Neural cell (in vitro differentiated cells): ENCODE results near the gene DTWD1. TPM values are rescaled to one million over a fixed set of nuclear protein-coding genes. Genes with fewer than 3 reads are reported as not detected.
"Not testable (repeated sequence)": the region's sequence is repeated elsewhere in the genome, so short reads cannot be mapped to it uniquely, and the experiment has no call there.

Experiments
- H2AFZ ChIP-seq: fragments of 200-600, 300-800 bp; sonication (generic), shearing (Covaris generic); 2 replicates; pipeline ENCODE4 v1.6.0; 2014; ENCODE audit warnings: low read depth, mild to moderate bottlenecking, antibody characterized with exemption, low read length, moderate library complexity
- H3F3A ChIP-seq: fragments of 200-600 bp; shearing (Covaris generic); 2 replicates; pipeline ENCODE4 v1.6.1; 2016; ENCODE audit warnings: mild to moderate bottlenecking, moderate library complexity, mixed read lengths, antibody characterized with exemption, low read length; ENCODE audit not compliant: insufficient read depth, poor library complexity, severe bottlenecking
- H3K27ac ChIP-seq: fragments of 200-600, 300-800 bp; sonication (generic), shearing (Covaris generic); 2 replicates; pipeline ENCODE4 v1.5.1; 2014; ENCODE audit warnings: mild to moderate bottlenecking, low read length, moderate library complexity
- H3K27me3 ChIP-seq: fragments of 300-800, 200-600 bp; sonication (generic), shearing (Covaris generic); 2 replicates; pipeline ENCODE4 v1.6.0; 2014; ENCODE audit warnings: mild to moderate bottlenecking, low read depth, low read length, moderate library complexity; ENCODE audit not compliant: insufficient read depth
- H3K36me3 ChIP-seq: fragments of 300-800, 200-600 bp; sonication (generic), shearing (Covaris generic); 2 replicates; pipeline ENCODE4 v1.5.1; 2014; ENCODE audit warnings: mild to moderate bottlenecking, antibody characterized with exemption, low read length, moderate library complexity; ENCODE audit not compliant: insufficient read depth
- H3K4me2 ChIP-seq: fragments of 300-800, 200-600 bp; sonication (generic), shearing (Covaris generic); 2 replicates; pipeline ENCODE4 v1.6.0; 2014; ENCODE audit warnings: mild to moderate bottlenecking, low read length
- H3K4me3 ChIP-seq: fragments of 300-800, 200-600 bp; sonication (generic), shearing (Covaris generic); 2 replicates; pipeline ENCODE4 v1.5.1; 2014; ENCODE audit warnings: mild to moderate bottlenecking, low read length, moderate library complexity
- H3K79me2 ChIP-seq: fragments of 200-600 bp; shearing (Covaris generic); replicated peaks from 2 replicates; pipeline ENCODE4 v1.6.0; 2014; ENCODE audit warnings: mild to moderate bottlenecking, low read length, moderate library complexity; ENCODE audit not compliant: insufficient read depth
- H3K9ac ChIP-seq: fragments of 300-800, 200-600 bp; sonication (generic), shearing (Covaris generic); 2 replicates; pipeline ENCODE4 v1.6.1; 2016; ENCODE audit warnings: mild to moderate bottlenecking, low read length, mixed read lengths
- H3K9me2 ChIP-seq: fragments of 200-600 bp; shearing (Covaris generic); 2 replicates; pipeline ENCODE4 v1.6.1; 2016; ENCODE audit warnings: mild to moderate bottlenecking, low read length, mixed read lengths; ENCODE audit not compliant: insufficient read depth
- H3K9me3 ChIP-seq: fragments of 200-600, 300-800 bp; sonication (generic), shearing (Covaris generic); 2 replicates; pipeline ENCODE4 v1.6.1; 2016; ENCODE audit warnings: mild to moderate bottlenecking, mixed run types, low read length, moderate library complexity, mixed read lengths
- H4K20me1 ChIP-seq: fragments of 200-600 bp; shearing (Covaris generic); 2 replicates; pipeline ENCODE4 v1.6.1; 2016; ENCODE audit warnings: mild to moderate bottlenecking, mixed run types; ENCODE audit not compliant: insufficient read depth
- EP300 ChIP-seq: fragments of 450-650 bp; conservative IDR thresholded peaks from 2 replicates; pipeline ENCODE4 v1.6.1; 2014; ENCODE audit warnings: antibody characterized with exemption, mild to moderate bottlenecking, moderate library complexity; ENCODE audit not compliant: poor library complexity, severe bottlenecking
- EZH2 ChIP-seq: fragments of 200-600, 300-800 bp; shearing (Covaris generic), sonication (generic); IDR thresholded peaks from 2 replicates; pipeline ENCODE4 v1.6.1; 2014; ENCODE audit warnings: antibody characterized with exemption, low read length, borderline replicate concordance, mild to moderate bottlenecking; ENCODE audit not compliant: insufficient read depth, poor library complexity, severe bottlenecking
- MXI1 ChIP-seq: fragments of 450-650 bp; conservative IDR thresholded peaks from 2 replicates; pipeline ENCODE4 v1.6.1; 2014; ENCODE audit warnings: antibody characterized with exemption, mild to moderate bottlenecking; ENCODE audit not compliant: poor library complexity, severe bottlenecking
- POLR2AphosphoS5 ChIP-seq: IDR thresholded peaks from 2 replicates; pipeline ENCODE4 v1.6.1; 2012
- RAD21 ChIP-seq: fragments of 450-650 bp; conservative IDR thresholded peaks from 2 replicates; pipeline ENCODE4 v1.6.1; 2014; ENCODE audit warnings: antibody characterized with exemption, mild to moderate bottlenecking, moderate library complexity
- SMC3 ChIP-seq: fragments of 450-650 bp; conservative IDR thresholded peaks from 2 replicates; pipeline ENCODE4 v1.6.1; 2014; ENCODE audit warnings: antibody characterized with exemption, mild to moderate bottlenecking, moderate library complexity; ENCODE audit not compliant: poor library complexity
- TAF1 ChIP-seq: IDR thresholded peaks from 2 replicates; pipeline ENCODE4 v1.6.1; 2012; ENCODE audit warnings: low read depth
- polyA plus RNA-seq: library from polyadenylated mRNA; depleted of rRNA; stranded (reverse); fragments of >200 nt; gene quantifications from 2 replicates; pipeline ENCODE4 v1.2.3, GENCODE V29; 2014
- TF ChIP-seq, protein P1 (sequence below): fragments of 450-650 bp; IDR thresholded peaks from 2 replicates; pipeline ENCODE4 v1.5.1; 2014; ENCODE audit warnings: antibody characterized with exemption, mild to moderate bottlenecking, moderate library complexity; ENCODE audit not compliant: poor library complexity, severe bottlenecking
- TF ChIP-seq, protein P2 (sequence below): IDR thresholded peaks from 2 replicates; pipeline ENCODE4 v1.6.1; 2012; ENCODE audit warnings: borderline replicate concordance

Gene DTWD1
- polyA plus RNA-seq, 1 donor from 2014 or later, result 16.5 TPM

DNA sequence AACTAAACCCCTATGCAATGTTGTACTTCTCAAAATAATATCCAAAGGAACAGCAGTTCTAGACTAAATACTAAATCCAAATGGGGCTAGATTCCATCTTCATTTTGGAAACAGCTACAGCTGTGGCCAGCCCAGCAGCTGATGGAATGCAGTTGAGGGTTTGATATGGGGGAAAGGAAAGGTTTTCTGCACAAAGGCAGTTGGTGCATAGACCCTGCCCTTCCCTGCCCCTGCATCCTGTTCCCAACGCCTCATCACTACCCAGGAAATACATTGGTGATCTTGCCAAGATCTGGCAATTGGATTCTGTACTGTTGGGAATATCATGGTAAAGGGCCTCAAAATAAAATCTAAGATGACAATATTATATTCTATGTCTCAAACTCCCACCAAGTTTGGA lies 43.9 kb downstream of the DTWD1 start:
- TF ChIP-seq, protein P1, sequence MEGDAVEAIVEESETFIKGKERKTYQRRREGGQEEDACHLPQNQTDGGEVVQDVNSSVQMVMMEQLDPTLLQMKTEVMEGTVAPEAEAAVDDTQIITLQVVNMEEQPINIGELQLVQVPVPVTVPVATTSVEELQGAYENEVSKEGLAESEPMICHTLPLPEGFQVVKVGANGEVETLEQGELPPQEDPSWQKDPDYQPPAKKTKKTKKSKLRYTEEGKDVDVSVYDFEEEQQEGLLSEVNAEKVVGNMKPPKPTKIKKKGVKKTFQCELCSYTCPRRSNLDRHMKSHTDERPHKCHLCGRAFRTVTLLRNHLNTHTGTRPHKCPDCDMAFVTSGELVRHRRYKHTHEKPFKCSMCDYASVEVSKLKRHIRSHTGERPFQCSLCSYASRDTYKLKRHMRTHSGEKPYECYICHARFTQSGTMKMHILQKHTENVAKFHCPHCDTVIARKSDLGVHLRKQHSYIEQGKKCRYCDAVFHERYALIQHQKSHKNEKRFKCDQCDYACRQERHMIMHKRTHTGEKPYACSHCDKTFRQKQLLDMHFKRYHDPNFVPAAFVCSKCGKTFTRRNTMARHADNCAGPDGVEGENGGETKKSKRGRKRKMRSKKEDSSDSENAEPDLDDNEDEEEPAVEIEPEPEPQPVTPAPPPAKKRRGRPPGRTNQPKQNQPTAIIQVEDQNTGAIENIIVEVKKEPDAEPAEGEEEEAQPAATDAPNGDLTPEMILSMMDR, result no peak
- TF ChIP-seq SMC3 (no peak), TAF1 (no peak), EZH2 (no peak), EP300 (no peak), POLR2AphosphoS5 (no peak), MXI1 (no peak), RAD21 (no peak)
- TF ChIP-seq, protein P2, sequence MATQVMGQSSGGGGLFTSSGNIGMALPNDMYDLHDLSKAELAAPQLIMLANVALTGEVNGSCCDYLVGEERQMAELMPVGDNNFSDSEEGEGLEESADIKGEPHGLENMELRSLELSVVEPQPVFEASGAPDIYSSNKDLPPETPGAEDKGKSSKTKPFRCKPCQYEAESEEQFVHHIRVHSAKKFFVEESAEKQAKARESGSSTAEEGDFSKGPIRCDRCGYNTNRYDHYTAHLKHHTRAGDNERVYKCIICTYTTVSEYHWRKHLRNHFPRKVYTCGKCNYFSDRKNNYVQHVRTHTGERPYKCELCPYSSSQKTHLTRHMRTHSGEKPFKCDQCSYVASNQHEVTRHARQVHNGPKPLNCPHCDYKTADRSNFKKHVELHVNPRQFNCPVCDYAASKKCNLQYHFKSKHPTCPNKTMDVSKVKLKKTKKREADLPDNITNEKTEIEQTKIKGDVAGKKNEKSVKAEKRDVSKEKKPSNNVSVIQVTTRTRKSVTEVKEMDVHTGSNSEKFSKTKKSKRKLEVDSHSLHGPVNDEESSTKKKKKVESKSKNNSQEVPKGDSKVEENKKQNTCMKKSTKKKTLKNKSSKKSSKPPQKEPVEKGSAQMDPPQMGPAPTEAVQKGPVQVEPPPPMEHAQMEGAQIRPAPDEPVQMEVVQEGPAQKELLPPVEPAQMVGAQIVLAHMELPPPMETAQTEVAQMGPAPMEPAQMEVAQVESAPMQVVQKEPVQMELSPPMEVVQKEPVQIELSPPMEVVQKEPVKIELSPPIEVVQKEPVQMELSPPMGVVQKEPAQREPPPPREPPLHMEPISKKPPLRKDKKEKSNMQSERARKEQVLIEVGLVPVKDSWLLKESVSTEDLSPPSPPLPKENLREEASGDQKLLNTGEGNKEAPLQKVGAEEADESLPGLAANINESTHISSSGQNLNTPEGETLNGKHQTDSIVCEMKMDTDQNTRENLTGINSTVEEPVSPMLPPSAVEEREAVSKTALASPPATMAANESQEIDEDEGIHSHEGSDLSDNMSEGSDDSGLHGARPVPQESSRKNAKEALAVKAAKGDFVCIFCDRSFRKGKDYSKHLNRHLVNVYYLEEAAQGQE, result no peak

DNA sequence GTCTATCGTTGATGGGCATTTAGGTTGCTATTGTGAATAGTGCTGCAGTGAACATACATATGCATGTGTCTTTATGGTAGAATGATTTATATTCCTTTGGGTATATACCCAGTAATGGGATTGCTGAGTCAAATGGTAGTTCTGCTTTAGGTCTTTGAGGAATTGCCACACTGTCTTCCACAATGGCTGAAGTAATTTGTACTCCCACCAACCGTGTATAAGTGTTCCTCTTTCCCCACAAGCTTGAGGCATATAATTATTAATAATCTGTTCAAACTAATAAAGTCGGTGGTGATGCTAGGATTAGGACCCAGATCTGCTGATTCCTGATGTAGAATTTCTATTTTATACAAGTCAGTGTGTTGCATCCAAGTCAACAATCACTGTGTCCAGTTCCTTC lies 45.6 kb downstream of the DTWD1 start:
- H4K20me1 ChIP-seq, H3K9ac ChIP-seq, H3K27ac ChIP-seq, H3K27me3 ChIP-seq, H3K9me2 ChIP-seq, H3K4me3 ChIP-seq, H3K9me3 ChIP-seq, H3K79me2 ChIP-seq, H3K4me2 ChIP-seq, H2AFZ ChIP-seq, H3F3A ChIP-seq, H3K36me3 ChIP-seq: not testable (repeated sequence)

More for the DNA sequence above, 43.9 kb downstream of the DTWD1 start:
- H3K9me3 ChIP-seq, result no peaks in the 10 kb centered on the region
- no peaks in the 10 kb centered on the region for H3K27me3 ChIP-seq
- no peaks in the 10 kb centered on the region for H3F3A ChIP-seq
- no peaks in the 10 kb centered on the region for H3K79me2 ChIP-seq
- H3K4me2 ChIP-seq, result no peak overlapping the region
- no peak overlapping the region for H3K27ac ChIP-seq
- H4K20me1 ChIP-seq, result no peaks in the 10 kb centered on the region
- no peak overlapping the region for H2AFZ ChIP-seq
- no peak overlapping the region for H3K9ac ChIP-seq
- H3K36me3 ChIP-seq, result no peaks in the 10 kb centered on the region
- H3K9me2 ChIP-seq, result no peaks in the 10 kb centered on the region
- no peak overlapping the region for H3K4me3 ChIP-seq

DNA sequence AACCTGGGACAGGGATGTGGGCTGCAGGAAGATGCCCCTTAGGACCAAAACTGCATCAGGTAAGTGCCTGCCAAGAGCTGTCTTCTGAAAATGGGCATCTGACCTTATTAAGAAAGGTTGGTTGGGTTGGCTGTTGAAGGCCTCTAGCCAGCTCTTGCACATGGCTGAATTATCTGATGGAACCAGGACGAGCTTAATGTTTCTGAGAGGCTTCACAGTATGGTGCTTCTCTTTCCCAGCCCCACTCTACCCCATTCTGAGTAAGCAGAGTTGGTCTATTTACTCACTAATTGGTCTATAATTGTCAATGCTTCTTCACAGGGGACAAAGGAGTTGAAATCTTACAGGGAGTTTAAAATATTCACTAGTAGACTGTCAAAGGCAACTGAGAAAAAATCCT lies 48.4 kb downstream of the DTWD1 start:
- Histone ChIP-seq H3K79me2 (no peaks in the 10 kb centered on the region), H3K4me2 (no peak overlapping the region), H3K27ac (no peak overlapping the region), H3K36me3 (no peaks in the 10 kb centered on the region), H4K20me1 (no peaks in the 10 kb centered on the region), H2AFZ (no peak overlapping the region), H3K9ac (no peak overlapping the region), H3K27me3 (no peaks in the 10 kb centered on the region), H3F3A (no peaks in the 10 kb centered on the region), H3K9me3 (no peaks in the 10 kb centered on the region), H3K4me3 (no peak overlapping the region), H3K9me2 (no peaks in the 10 kb centered on the region)
- TF ChIP-seq MXI1, result no peak
- no peak for TF ChIP-seq RAD21
- no peak for TF ChIP-seq POLR2AphosphoS5
- TF ChIP-seq, protein P1, result no peak
- TF ChIP-seq SMC3, result no peak
- TF ChIP-seq TAF1, result no peak
- no peak for TF ChIP-seq EZH2
- TF ChIP-seq EP300, result no peak
- TF ChIP-seq, protein P2, result no peak
